ENCODE measurements around the gene SNX25. TPM values are rescaled to one million over a fixed set of nuclear protein-coding genes. Genes with fewer than 3 reads are reported as not detected.

SNX25 gene
- total and polyA plus RNA-seq, 2 of the 13 experiments (the other 11 are each of a cell fraction or from before 2014, with no cell fraction given): 23.4 to 23.5 TPM

GRCh38 chr4:185201977-185202962 lies 7.1 kb upstream of the SNX25 start (continued):
- TF ChIP-seq ZFP36L1 (CRISPR knock-in tag; IDR thresholded peaks at IDR 0.05): peak; percentile 37; the same call in 1 of the 2 replicates
- TF ChIP-seq TFAP4 (IDR thresholded peaks at IDR 0.05; ENCODE audit: borderline replicate concordance, low read depth): peak; percentile 89
- TF ChIP-seq RFXAP (CRISPR knock-in tag; IDR thresholded peaks at IDR 0.05; ENCODE audit: borderline replicate concordance): 0 out of 2 replicates have a peak, but pooled peaks have one; percentile 51
- 0 out of 2 replicates have a peak, but pooled peaks have one; percentile 67 for TF ChIP-seq HNF1A (IDR thresholded peaks at IDR 0.05; ENCODE audit: low read depth)
- peak; percentile 57; the same call in 1 of the 2 replicates for TF ChIP-seq HNF1A (CRISPR knock-in tag; IDR thresholded peaks at IDR 0.05; ENCODE audit: borderline replicate concordance)
- TF ChIP-seq ATF4 (CRISPR knock-in tag; IDR thresholded peaks at IDR 0.05): peak in 1 of 2 experiments; percentile 85; a peak in 2 of 4 replicates
- peak; percentile 70 for TF ChIP-seq FOSL2 (CRISPR knock-in tag; IDR thresholded peaks at IDR 0.05)
- no peak for TF ChIP-seq ZNF33B (CRISPR knock-in tag; IDR thresholded peaks at IDR 0.05)
- peak; percentile 73 for TF ChIP-seq MIXL1 (CRISPR knock-in tag; IDR thresholded peaks at IDR 0.05)
- TF ChIP-seq ZBTB3 (CRISPR knock-in tag; IDR thresholded peaks at IDR 0.05; ENCODE audit: borderline replicate concordance, low read depth): peak; percentile 95
- no peak for TF ChIP-seq DNMT3B (CRISPR knock-in tag; conservative IDR thresholded peaks at IDR 0.05)
- TF ChIP-seq GPBP1L1 (CRISPR knock-in tag; IDR thresholded peaks at IDR 0.05): no peak
- no peak for TF ChIP-seq ZFP82 (CRISPR knock-in tag; IDR thresholded peaks at IDR 0.05; ENCODE audit: borderline replicate concordance)
- no peak for TF ChIP-seq TEF (CRISPR knock-in tag; IDR thresholded peaks at IDR 0.05)
